Bone marrow (tissue), 2 donors: ENCODE results near the gene STAT4.
"Not testable (repeated sequence)": the region's sequence is repeated elsewhere in the genome, so short reads cannot be mapped to it uniquely, and the experiment has no call there.

Experiments
- DNase-seq, 2 donors: peaks; one replicate each; lab custom pipeline; 2025; lab: John Stamatoyannopoulos, UW

STAT4 gene

GRCh38 chr2:191013932-191014652, 136.7 kb downstream of the STAT4 start, which contains the start of gene STAT1:
Gene STAT1 (minus strand): TSS chr2:191014171. CDS start chr2:191010003, 4,168 bp downstream.
- peak; percentile 83 to 92 for DNase-seq

GRCh38 chr2:191013682-191013931, 137.2 kb downstream of the STAT4 start:
- no peak for DNase-seq

GRCh38 chr2:191012845-191013681, 137.7 kb downstream of the STAT4 start:
- DNase-seq = no peak

GRCh38 chr2:191012346-191012745, 138.4 kb downstream of the STAT4 start:
- no peak for DNase-seq

DNA sequence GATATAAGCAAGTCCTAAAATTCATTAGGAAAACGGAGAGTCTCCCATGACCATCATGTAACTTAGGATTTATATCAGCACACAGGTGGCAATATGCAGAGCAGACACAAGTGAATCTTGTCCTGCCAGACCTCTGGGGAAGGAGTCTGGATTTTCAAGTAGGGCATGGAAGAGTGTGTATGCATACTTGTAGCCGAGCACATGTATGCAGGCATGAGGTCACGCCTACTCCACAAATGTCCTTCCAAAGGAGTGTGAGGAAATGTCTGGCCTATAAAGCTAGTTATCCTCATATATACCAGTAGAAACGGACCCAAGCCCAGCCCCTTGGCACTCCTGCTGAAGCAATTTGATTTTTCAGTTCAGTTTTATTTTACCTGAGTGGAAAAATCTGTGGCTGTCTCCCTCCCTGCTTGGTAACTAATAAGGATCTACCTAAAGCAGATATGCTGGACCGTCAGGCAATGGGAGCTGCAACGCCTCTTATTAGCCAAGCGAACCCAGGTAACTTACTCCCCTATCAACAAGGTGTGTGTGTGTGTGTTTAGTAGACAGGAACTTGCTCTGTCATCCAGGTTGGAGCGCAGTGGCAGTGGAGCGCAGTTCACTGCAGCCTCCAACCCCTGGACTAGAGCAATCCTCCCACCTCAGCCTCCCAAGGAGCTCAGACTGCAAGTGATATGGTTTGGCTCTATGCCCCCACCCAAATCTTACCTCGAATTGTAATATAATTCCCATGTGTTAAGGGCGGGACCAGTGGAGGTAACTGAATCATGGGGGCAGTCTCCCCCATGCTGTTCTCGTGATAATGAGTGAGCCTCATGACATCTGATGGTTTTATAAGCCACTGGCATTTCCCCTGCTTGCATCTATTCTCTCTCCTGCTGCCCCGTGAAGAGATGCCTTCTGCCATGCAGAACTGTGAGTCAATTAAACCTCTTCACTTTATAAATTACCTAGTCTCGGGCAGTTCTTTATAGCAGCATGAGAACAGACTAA, 139.6 kb downstream of the STAT4 start:
- DNase-seq = no peak

DNA sequence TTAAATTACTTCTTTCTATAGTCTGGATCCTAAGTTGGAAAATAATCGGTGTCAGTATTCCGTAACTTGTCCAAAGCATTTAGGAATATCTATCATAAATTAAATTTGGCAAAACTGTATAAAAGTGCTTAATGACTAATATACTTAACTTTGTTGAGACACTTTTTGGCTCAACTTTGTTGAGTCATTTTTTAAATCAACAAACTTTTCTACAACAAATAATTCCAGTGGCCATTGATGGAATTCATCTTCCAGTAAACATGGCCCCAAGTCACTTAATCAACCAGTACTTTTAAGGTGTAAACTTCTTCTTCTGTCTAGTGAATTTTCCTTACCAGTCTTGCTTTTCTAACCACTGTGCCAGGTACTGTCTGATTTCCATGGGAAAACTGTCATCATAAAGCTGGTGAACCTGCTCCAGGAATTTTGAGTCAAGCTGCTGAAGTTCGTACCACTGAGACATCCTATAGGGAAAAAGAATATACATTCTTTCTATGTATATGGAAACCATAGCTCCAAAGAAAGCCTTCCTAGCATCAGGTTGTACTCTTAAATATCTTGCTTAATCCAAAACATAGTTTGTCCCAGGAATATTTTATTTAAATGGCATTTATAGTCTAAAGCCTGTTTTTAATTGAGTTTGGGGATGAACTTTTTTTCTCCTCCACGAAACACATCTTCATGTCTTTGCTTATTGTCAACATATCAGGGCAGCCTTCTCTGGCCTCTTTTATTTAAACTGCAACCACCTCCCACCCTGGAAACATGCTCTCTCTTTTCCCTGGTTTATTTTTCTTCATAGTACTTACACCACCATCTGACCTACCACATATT, 141.0 kb downstream of the STAT4 start:
- no peak for DNase-seq

- DNase-seq = no peak
These were observed 142.5 kb downstream of the STAT4 start for GRCh38 chr2:191008286-191008685.

GRCh38 chr2:191006997-191007783, 143.6 kb downstream of the STAT4 start:
- no peak for DNase-seq

DNA sequence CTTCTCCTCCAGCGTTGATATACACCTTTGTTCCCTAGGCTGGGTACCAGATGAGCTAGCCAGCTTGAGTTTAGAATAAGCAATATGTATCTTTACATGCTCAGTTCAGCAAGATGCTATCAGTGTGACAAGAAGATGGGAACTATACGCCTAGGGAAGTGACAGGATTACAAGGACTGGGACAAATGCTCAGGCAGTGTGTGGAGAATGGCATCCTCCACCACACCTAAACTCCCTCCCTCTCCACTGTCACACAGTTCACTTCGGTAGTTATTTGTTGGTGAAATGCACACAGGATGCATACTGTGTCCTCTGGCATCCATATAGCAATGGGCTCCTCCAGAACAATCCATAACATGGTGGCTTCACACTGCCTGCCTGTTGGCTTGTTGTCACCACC, 144.5 kb downstream of the STAT4 start:
- no peak for DNase-seq

- DNase-seq = no peak
These were observed 147.1 kb downstream of the STAT4 start for GRCh38 chr2:191003405-191004309.

- no peak for DNase-seq
These were observed 149.2 kb downstream of the STAT4 start for GRCh38 chr2:191001624-191002023.

GRCh38 chr2:191001032-191001431, 149.8 kb downstream of the STAT4 start:
- DNase-seq = no peak

GRCh38 chr2:190999949-191000665, 150.7 kb downstream of the STAT4 start:
- no peak for DNase-seq

- DNase-seq = no peak
These were observed 151.7 kb downstream of the STAT4 start for GRCh38 chr2:190999058-190999457.

- DNase-seq = no peak
These were observed 153.2 kb downstream of the STAT4 start for GRCh38 chr2:190997526-190998113.

DNA sequence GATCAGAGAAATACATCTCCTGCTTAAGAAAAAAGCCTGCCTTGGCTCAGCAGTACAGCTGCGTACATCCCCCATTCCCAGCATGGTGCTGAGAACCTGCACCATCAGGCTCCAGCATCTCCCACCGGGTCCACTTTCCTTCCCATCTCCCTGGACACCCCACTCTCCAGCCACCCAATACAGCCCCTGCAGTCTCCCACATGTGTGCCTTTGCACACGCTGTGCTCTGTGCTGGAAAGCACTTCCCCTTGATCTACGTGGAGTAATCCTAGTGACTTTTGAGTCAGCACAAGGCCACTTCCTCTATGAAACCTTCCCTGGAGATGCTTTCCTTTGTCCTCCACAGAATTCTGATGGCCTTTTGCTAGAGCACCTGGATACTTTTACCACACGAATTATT, 153.8 kb downstream of the STAT4 start:
- DNase-seq = no peak

DNA sequence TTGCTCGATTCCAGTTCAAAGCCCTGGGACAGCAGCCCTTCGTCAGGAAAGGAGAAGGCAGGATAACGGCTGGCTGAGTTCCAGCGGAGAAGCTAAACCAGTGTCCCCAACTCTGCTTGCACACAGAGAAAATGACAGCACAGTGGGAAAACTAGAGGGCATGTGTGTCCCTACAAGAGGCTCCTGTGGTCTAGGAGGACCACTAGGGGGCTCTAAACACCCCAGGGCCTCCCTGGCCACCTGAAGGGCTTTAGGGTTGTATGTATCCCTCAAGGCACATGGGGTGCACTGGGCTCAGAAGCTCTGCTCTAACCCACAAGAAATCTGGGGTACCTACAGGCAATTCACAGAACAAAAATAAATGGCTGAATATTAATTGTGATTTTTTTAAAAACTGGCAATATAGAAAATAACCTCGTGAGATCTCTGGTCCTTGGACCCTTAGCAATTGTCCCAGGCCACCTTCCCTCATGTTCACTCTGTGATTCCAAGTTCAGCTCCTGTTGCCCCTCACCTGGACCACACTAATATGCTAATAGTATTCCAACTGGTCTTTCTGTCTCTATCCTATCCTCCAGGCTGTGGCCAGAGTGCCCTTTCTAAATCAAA, 154.4 kb downstream of the STAT4 start:
- DNase-seq = peak in 1 of 2 donors; percentile 7

DNA sequence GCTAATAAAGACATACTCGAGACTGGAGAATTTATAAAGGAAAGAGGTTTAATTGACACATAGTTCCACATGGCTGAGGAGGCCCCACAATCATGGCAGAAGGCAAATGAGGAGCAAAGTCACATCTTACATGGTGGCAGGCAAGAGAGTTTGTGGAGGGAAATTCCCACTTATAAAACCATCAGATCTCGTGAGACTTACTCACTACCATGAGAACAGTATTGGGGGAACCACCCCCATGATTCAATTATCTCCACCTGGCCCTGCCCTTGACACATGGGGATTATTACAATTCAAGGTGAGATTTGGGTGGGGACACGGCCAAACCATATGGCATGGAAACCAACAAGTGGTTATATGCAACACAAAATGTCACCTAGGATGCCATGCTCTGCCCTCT, 155.5 kb downstream of the STAT4 start:
- not testable (repeated sequence) for DNase-seq
